Measurements from ENCODE around the gene CYP2D6. TPM values are rescaled to one million over a fixed set of nuclear protein-coding genes. Genes with fewer than 3 reads are reported as not detected.
A peak's percentile ranks its signal among the peaks of the same experiment; 100 is the strongest.

CYP2D6 gene
- total RNA-seq, 3 donors from 2014 or later = 3.8 to 10.0 (median 4.7) TPM

GRCh38 chr22:42079319-42080251 is 51.0 kb downstream of the CYP2D6 start, which contains the start of gene SMDT1:
Gene SMDT1 (plus strand): TSS chr22:42079700. CDS start chr22:42079769, 69 bp downstream.
- no peaks in the 10 kb centered on the region for H3K9me3 ChIP-seq
- peak within 1 kb of the TSS; percentile 33 for H3K4me3 ChIP-seq
- intact Hi-C loops (cut with DNase I, micrococcal nuclease) = no loop called here
- no peaks in the 10 kb centered on the region for H3K36me3 ChIP-seq (ENCODE audit: low read depth)
- peaks cover 25% of the 10 kb centered on the region for H3K4me1 ChIP-seq (ENCODE audit: low read depth)
- no peak for TF ChIP-seq CTCF (IDR thresholded peaks at IDR 0.05)
- peak; percentile 98 to 100 (median 99) for DNase-seq
- ATAC-seq = peak; percentile 93

GRCh38 chr22:42078469-42079318 is 51.9 kb downstream of the CYP2D6 start:
- peak; percentile 6 for ATAC-seq
- Histone ChIP-seq H3K4me3 (peak overlapping the region; percentile 33), H3K36me3 (ENCODE audit: low read depth) (no peaks in the 10 kb centered on the region), H3K4me1 (ENCODE audit: low read depth) (peaks cover 27% of the 10 kb centered on the region), H3K9me3 (no peaks in the 10 kb centered on the region)
- DNase-seq = peak in 1 of 3 donors; percentile 49
- intact Hi-C loops (cut with DNase I, micrococcal nuclease) = no loop called here
- TF ChIP-seq CTCF (IDR thresholded peaks at IDR 0.05) = no peak

- Histone ChIP-seq H3K4me1 (ENCODE audit: low read depth) (peaks cover 29% of the 10 kb centered on the region), H3K9me3 (no peaks in the 10 kb centered on the region), H3K36me3 (ENCODE audit: low read depth) (no peaks in the 10 kb centered on the region), H3K4me3 (no peak overlapping the region)
- DNase-seq = no peak
- TF ChIP-seq CTCF (IDR thresholded peaks at IDR 0.05) = no peak
- ATAC-seq = no peak
- intact Hi-C loops (cut with DNase I, micrococcal nuclease) = no loop called here
These were observed 53.0 kb downstream of the CYP2D6 start for GRCh38 chr22:42077486-42078125.

- no peak for TF ChIP-seq CTCF (IDR thresholded peaks at IDR 0.05)
- Histone ChIP-seq H3K36me3 (ENCODE audit: low read depth) (no peaks in the 10 kb centered on the region), H3K4me1 (ENCODE audit: low read depth) (peaks cover 29% of the 10 kb centered on the region), H3K4me3 (no peak overlapping the region), H3K9me3 (no peaks in the 10 kb centered on the region)
- no peak for DNase-seq
- ATAC-seq = no peak
- intact Hi-C loops (cut with DNase I, micrococcal nuclease) = no loop called here
These were observed 53.7 kb downstream of the CYP2D6 start for GRCh38 chr22:42076764-42077485.

Other genes starting within 250 kb of the CYP2D6 start
- not detected for gene SHISA8, start 215.7 kb downstream of the CYP2D6 start, total RNA-seq
- gene TNFRSF13C, start 204.0 kb downstream of the CYP2D6 start, total RNA-seq = under 1 TPM; 0.22 to 0.94 (median 0.55) TPM
- 10 to 100 TPM in 1 of 3 donors, 1 to 10 TPM in 2; 3.2 to 18.8 (median 7.5) TPM for gene CENPM, start 183.7 kb downstream of the CYP2D6 start, total RNA-seq
- gene SEPTIN3, start 161.4 kb downstream of the CYP2D6 start, total RNA-seq = 1 to 10 TPM in 1 of 3 donors, under 1 TPM in 2; 0.23 to 1.6 (median 0.41) TPM
- gene WBP2NL, start 132.0 kb downstream of the CYP2D6 start, total RNA-seq = 1 to 10 TPM in 2 of 3 donors, under 1 TPM in 1; 0.63 to 3.7 (median 1.8) TPM
- gene NAGA, start 60.0 kb downstream of the CYP2D6 start, total RNA-seq = 10 to 100 TPM; 24.3 to 35.8 (median 35.4) TPM
- gene PHETA2, start 56.6 kb downstream of the CYP2D6 start, total RNA-seq = 10 to 100 TPM; 13.0 to 15.7 (median 13.5) TPM
- gene SMDT1, start 51.1 kb downstream of the CYP2D6 start, total RNA-seq = 100 to 1,000 TPM in 2 of 3 donors, 10 to 100 TPM in 1; 79.7 to 118 (median 102) TPM
- 100 to 1,000 TPM in 2 of 3 donors, 10 to 100 TPM in 1; 85.3 to 106 (median 105) TPM for gene NDUFA6, start 40.0 kb downstream of the CYP2D6 start, total RNA-seq
- 10 to 100 TPM; 50.6 to 62.8 (median 58.2) TPM for gene TCF20, start 139.8 kb upstream of the CYP2D6 start, total RNA-seq